Measurements from ENCODE around the gene CALM3.

GRCh38 chr19:46611776-46612175 lies 10.6 kb downstream of the CALM3 start:
- no peak for TF ChIP-seq EZH2phosphoT487 (IDR thresholded peaks at IDR 0.05)
- TF ChIP-seq, protein P1, sequence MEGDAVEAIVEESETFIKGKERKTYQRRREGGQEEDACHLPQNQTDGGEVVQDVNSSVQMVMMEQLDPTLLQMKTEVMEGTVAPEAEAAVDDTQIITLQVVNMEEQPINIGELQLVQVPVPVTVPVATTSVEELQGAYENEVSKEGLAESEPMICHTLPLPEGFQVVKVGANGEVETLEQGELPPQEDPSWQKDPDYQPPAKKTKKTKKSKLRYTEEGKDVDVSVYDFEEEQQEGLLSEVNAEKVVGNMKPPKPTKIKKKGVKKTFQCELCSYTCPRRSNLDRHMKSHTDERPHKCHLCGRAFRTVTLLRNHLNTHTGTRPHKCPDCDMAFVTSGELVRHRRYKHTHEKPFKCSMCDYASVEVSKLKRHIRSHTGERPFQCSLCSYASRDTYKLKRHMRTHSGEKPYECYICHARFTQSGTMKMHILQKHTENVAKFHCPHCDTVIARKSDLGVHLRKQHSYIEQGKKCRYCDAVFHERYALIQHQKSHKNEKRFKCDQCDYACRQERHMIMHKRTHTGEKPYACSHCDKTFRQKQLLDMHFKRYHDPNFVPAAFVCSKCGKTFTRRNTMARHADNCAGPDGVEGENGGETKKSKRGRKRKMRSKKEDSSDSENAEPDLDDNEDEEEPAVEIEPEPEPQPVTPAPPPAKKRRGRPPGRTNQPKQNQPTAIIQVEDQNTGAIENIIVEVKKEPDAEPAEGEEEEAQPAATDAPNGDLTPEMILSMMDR (IDR thresholded peaks at IDR 0.05): no peak
